Fibroblast of lung (primary cell): ENCODE data around the gene KRTAP9-4. TPM values are rescaled to one million over a fixed set of nuclear protein-coding genes. Genes with fewer than 3 reads are reported as not detected.

Experiments
- DNase-seq, 2 donors: peaks; one replicate each; pipeline versions ENCODE4 v3.0.0 to v3.0.0-alpha.2; 2010; ENCODE audit warnings: low read depth in 2 of 2
- H2AFZ ChIP-seq: 2 replicates; pipeline ENCODE4 v1.5.1; 2012; ENCODE audit warnings: low read length, control low read depth, inconsistent platforms
- H3K27ac ChIP-seq: 2 replicates; pipeline ENCODE4 v1.5.1; 2011; ENCODE audit warnings: low read length, control low read depth; ENCODE audit not compliant: insufficient read depth
- H3K27me3 ChIP-seq: 2 replicates; pipeline ENCODE4 v1.5.1; 2011; ENCODE audit warnings: mild to moderate bottlenecking, low read length; ENCODE audit not compliant: control insufficient read depth, insufficient read depth
- H3K36me3 ChIP-seq: 2 replicates; pipeline ENCODE4 v1.5.1; 2011; ENCODE audit warnings: low read length; ENCODE audit not compliant: control insufficient read depth, insufficient read depth
- H3K4me1 ChIP-seq: 2 replicates; pipeline ENCODE4 v1.5.1; 2011; ENCODE audit warnings: low read length; ENCODE audit not compliant: control insufficient read depth, insufficient read depth; ENCODE audit errors: extremely low read depth
- H3K4me2 ChIP-seq: 2 replicates; pipeline ENCODE4 v1.5.1; 2011; ENCODE audit warnings: low read length, control low read depth; ENCODE audit not compliant: insufficient read depth; ENCODE audit errors: extremely low read depth
- H3K4me3 ChIP-seq, 4 experiments: fragments of 200-600 bp in 1 of 4; sonication (generic) in 1 of 4; replicated peaks in 1 of 4; 2 replicates each; pipeline ENCODE4 v1.5.1; 2011 to 2016; ENCODE audit warnings: low read length in 4 of 4, low read depth in 3 of 4, mild to moderate bottlenecking in 3 of 4, control low read depth in 2 of 4, inconsistent platforms in 1 of 4, mixed read lengths in 1 of 4; ENCODE audit not compliant: insufficient read depth in 1 of 4; ENCODE audit errors: control extremely low read depth in 1 of 4
- H3K79me2 ChIP-seq: 2 replicates; pipeline ENCODE4 v1.5.1; 2012; ENCODE audit warnings: mild to moderate bottlenecking, low read length, inconsistent platforms; ENCODE audit not compliant: control insufficient read depth, insufficient read depth
- H3K9ac ChIP-seq: 2 replicates; pipeline ENCODE4 v1.5.1; 2011; ENCODE audit warnings: mild to moderate bottlenecking, low read length, control low read depth; ENCODE audit not compliant: insufficient read depth
- H3K9me3 ChIP-seq: 2 replicates; pipeline ENCODE4 v1.5.1; 2012; ENCODE audit warnings: low read depth, low read length; ENCODE audit not compliant: control insufficient read depth, insufficient read depth
- H4K20me1 ChIP-seq: 2 replicates; pipeline ENCODE4 v1.5.1; 2011; ENCODE audit warnings: low read length; ENCODE audit not compliant: control insufficient read depth, insufficient read depth; ENCODE audit errors: extremely low read depth
- EZH2 ChIP-seq: IDR thresholded peaks from 2 replicates; pipeline ENCODE4 v1.5.1; 2012; ENCODE audit warnings: low read length, control low read depth, mild to moderate bottlenecking; ENCODE audit errors: missing control alignments
- polyA plus RNA-seq, 2 donors: library from polyadenylated mRNA; depleted of rRNA in 1 of 2; stranded (reverse) in 1 of 2; unstranded in 1 of 2; fragments of >200 nt; gene quantifications; 2 replicates each; pipeline ENCODE4 v1.2.1, GENCODE V29; 2011 to 2012; ENCODE audit warnings: missing spikeins in 1 of 2
- total RNA-seq: library from RNA; depleted of rRNA; stranded (reverse); fragments of >200 nt; gene quantifications from 2 replicates; pipeline ENCODE4 v1.2.1, GENCODE V29; 2014
- TF ChIP-seq, protein P1 (sequence below), 2 donors: IDR thresholded peaks in 1 of 2; conservative IDR thresholded peaks in 1 of 2; 1 replicate in 1 of 2; 2 replicates in 1 of 2; pipeline ENCODE4 v1.5.1; 2011 to 2012; ENCODE audit warnings: low read length in 2 of 2, control low read depth in 1 of 2, inconsistent platforms in 1 of 2, low read depth in 1 of 2, mild to moderate bottlenecking in 1 of 2

The KRTAP9-4 gene
- total and polyA plus RNA-seq, 2 donors (not counting 1 experiment from before 2014, with no cell fraction given): not detected

DNA sequence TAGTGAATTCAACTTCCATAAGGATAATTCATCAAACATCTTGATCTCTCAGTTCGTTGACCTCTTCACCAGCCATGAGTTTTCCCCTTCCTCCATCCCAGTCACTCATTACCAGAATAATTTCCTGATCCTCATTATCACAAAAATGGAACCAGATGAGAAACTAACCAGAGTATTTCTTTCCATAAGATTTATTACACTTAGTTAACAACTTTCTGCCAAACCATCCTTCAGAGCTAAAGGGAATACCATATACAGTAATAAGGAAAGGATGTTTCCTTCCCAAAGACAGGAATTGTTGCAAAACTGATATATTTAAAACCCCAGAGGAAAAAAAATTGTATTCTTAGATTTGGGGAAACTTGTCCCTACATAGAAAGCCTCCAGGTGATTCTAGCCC is 44.5 kb downstream of the KRTAP9-4 start:
- H3K9me3 ChIP-seq: no peaks in the 10 kb centered on the region
- no peaks in the 10 kb centered on the region for H3K79me2 ChIP-seq
- no peaks in the 10 kb centered on the region for H4K20me1 ChIP-seq
- H3K36me3 ChIP-seq: no peaks in the 10 kb centered on the region
- H3K4me1 ChIP-seq: no peaks in the 10 kb centered on the region
- no peak overlapping the region for H3K4me2 ChIP-seq
- no peak for DNase-seq
- TF ChIP-seq, protein P1, sequence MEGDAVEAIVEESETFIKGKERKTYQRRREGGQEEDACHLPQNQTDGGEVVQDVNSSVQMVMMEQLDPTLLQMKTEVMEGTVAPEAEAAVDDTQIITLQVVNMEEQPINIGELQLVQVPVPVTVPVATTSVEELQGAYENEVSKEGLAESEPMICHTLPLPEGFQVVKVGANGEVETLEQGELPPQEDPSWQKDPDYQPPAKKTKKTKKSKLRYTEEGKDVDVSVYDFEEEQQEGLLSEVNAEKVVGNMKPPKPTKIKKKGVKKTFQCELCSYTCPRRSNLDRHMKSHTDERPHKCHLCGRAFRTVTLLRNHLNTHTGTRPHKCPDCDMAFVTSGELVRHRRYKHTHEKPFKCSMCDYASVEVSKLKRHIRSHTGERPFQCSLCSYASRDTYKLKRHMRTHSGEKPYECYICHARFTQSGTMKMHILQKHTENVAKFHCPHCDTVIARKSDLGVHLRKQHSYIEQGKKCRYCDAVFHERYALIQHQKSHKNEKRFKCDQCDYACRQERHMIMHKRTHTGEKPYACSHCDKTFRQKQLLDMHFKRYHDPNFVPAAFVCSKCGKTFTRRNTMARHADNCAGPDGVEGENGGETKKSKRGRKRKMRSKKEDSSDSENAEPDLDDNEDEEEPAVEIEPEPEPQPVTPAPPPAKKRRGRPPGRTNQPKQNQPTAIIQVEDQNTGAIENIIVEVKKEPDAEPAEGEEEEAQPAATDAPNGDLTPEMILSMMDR (conservative IDR thresholded peaks at IDR 0.05 in 1 of 2, IDR thresholded peaks at IDR 0.05 in 1 of 2; ENCODE audit: low read depth in 1 of 2, low read length in 2 of 2): no peak
- TF ChIP-seq EZH2: no peak
- H3K9ac ChIP-seq: no peak overlapping the region
- no peak overlapping the region for H3K4me3 ChIP-seq
- no peaks in the 10 kb centered on the region for H3K27me3 ChIP-seq
- H3K27ac ChIP-seq: no peak overlapping the region
- H2AFZ ChIP-seq: no peak overlapping the region

DNA sequence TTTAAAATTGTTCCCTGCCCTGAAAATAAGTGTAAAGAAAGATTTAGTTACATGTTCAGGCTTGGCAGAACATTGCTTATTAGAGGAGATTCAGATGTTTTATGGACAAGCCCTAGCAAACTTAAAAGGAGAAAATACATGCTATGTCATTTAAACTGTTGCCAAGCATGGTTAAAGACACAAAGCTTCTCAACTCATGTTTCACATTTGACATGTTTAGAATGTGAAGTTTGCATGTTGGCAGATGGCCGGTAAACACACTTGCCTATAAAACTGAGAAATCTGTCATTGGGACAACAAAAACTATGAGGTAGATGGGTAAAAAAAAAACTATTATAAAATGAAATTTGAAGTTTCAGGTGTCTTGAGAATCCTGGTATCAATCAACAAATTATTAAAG is 47.4 kb downstream of the KRTAP9-4 start:
- no peak overlapping the region for H2AFZ ChIP-seq

DNA sequence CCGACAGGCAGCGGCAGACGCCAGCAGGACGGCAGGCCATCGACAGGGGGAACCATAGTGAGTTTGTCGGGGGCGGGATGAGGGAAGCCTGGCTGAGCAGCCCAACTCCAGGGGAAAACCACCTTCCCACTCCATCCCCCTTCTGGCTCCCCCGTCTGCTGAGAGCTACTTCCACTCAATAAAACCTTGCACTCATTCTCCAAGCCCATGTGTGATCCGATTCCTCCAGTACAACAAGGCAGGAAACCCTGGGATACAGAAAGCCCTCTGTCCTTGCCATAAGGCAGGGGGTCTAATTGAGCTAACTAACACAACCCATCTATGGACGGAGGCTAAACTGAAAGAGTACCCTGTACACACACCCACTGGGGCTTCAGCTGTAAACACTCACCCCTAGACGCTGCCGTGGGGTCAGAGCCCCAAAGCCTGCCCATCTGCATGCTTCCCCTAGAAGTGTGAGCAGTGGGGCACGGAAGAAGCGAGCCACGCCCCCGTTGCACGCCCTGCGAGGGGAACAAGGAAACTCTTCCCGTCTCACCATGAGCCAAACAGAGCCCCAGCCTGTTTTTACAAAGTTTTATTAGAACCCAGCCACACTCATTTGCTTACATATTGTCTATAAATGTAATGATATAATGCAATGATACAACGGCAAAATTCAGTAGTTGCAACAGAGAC is 49.1 kb downstream of the KRTAP9-4 start:
- no peak overlapping the region for H3K4me3 ChIP-seq
- no peak overlapping the region for H2AFZ ChIP-seq
- H3K27ac ChIP-seq: no peak overlapping the region
- no peaks in the 10 kb centered on the region for H4K20me1 ChIP-seq
- H3K27me3 ChIP-seq: peaks cover 10% of the 10 kb centered on the region
- DNase-seq: no peak
- H3K4me2 ChIP-seq: no peak overlapping the region
- H3K9me3 ChIP-seq: no peaks in the 10 kb centered on the region
- H3K4me1 ChIP-seq: no peaks in the 10 kb centered on the region
- TF ChIP-seq EZH2: no peak
- TF ChIP-seq, protein P1 (conservative IDR thresholded peaks at IDR 0.05 in 1 of 2, IDR thresholded peaks at IDR 0.05 in 1 of 2; ENCODE audit: low read depth in 1 of 2, low read length in 2 of 2): no peak
- no peaks in the 10 kb centered on the region for H3K79me2 ChIP-seq
- H3K36me3 ChIP-seq: no peaks in the 10 kb centered on the region
- H3K9ac ChIP-seq: no peak overlapping the region

More for the DNA sequence above, 47.4 kb downstream of the KRTAP9-4 start:
- H3K27ac ChIP-seq: no peak overlapping the region
- no peaks in the 10 kb centered on the region for H3K79me2 ChIP-seq
- H4K20me1 ChIP-seq: no peaks in the 10 kb centered on the region
- no peaks in the 10 kb centered on the region for H3K27me3 ChIP-seq
- TF ChIP-seq EZH2: no peak
- no peaks in the 10 kb centered on the region for H3K36me3 ChIP-seq
- H3K9ac ChIP-seq: no peak overlapping the region
- no peak overlapping the region for H3K4me2 ChIP-seq
- no peaks in the 10 kb centered on the region for H3K4me1 ChIP-seq
- no peak overlapping the region for H3K4me3 ChIP-seq
- no peaks in the 10 kb centered on the region for H3K9me3 ChIP-seq
- DNase-seq: no peak

Other genes starting within 250 kb of the KRTAP9-4 start
Only the 30 nearest of the 41 such genes appear.
- not detected in 2 replicates for gene KRTAP2-3, start 189.6 kb upstream of the KRTAP9-4 start, total RNA-seq
- gene KRTAP2-3, start 189.6 kb upstream of the KRTAP9-4 start, polyA plus RNA-seq: 0.84 and 2.6 TPM in 2 replicates
- gene KRTAP2-4, start 183.8 kb upstream of the KRTAP9-4 start, total RNA-seq: not detected in 2 replicates
- not detected in 2 replicates for gene KRTAP2-4, start 183.8 kb upstream of the KRTAP9-4 start, polyA plus RNA-seq
- not detected in 2 replicates for gene KRTAP4-7, start 165.5 kb upstream of the KRTAP9-4 start, total RNA-seq
- gene KRTAP4-7, start 165.5 kb upstream of the KRTAP9-4 start, polyA plus RNA-seq: not detected in 2 replicates
- gene KRTAP4-8, start 151.5 kb upstream of the KRTAP9-4 start, total RNA-seq: not detected in 2 replicates
- gene KRTAP4-8, start 151.5 kb upstream of the KRTAP9-4 start, polyA plus RNA-seq: not detected in 2 replicates
- gene KRTAP4-16, start 147.5 kb upstream of the KRTAP9-4 start, total RNA-seq: not detected in 2 replicates
- gene KRTAP4-16, start 147.5 kb upstream of the KRTAP9-4 start, polyA plus RNA-seq: not detected in 2 replicates
- not detected in 2 replicates for gene KRTAP4-9, start 144.3 kb upstream of the KRTAP9-4 start, total RNA-seq
- gene KRTAP4-9, start 144.3 kb upstream of the KRTAP9-4 start, polyA plus RNA-seq: not detected in 2 replicates
- gene KRTAP4-11, start 131.3 kb upstream of the KRTAP9-4 start, total RNA-seq: not detected in 2 replicates
- gene KRTAP4-11, start 131.3 kb upstream of the KRTAP9-4 start, polyA plus RNA-seq: not detected in 2 replicates
- not detected in 2 replicates for gene KRTAP4-12, start 125.5 kb upstream of the KRTAP9-4 start, total RNA-seq
- gene KRTAP4-12, start 125.5 kb upstream of the KRTAP9-4 start, polyA plus RNA-seq: 0.23 TPM in 1 of 2 replicates, not detected in the other
- not detected in 2 replicates for gene KRTAP4-6, start 109.1 kb upstream of the KRTAP9-4 start, total RNA-seq
- gene KRTAP4-6, start 109.1 kb upstream of the KRTAP9-4 start, polyA plus RNA-seq: not detected in 2 replicates
- not detected in 2 replicates for gene KRTAP4-5, start 99.9 kb upstream of the KRTAP9-4 start, total RNA-seq
- not detected in 2 replicates for gene KRTAP4-5, start 99.9 kb upstream of the KRTAP9-4 start, polyA plus RNA-seq
- not detected in 2 replicates for gene KRTAP4-4, start 88.9 kb upstream of the KRTAP9-4 start, total RNA-seq
- gene KRTAP4-4, start 88.9 kb upstream of the KRTAP9-4 start, polyA plus RNA-seq: not detected in 2 replicates
- gene KRTAP4-3, start 81.5 kb upstream of the KRTAP9-4 start, total RNA-seq: not detected in 2 replicates
- not detected in 2 replicates for gene KRTAP4-3, start 81.5 kb upstream of the KRTAP9-4 start, polyA plus RNA-seq
- gene KRTAP4-2, start 71.5 kb upstream of the KRTAP9-4 start, total RNA-seq: not detected in 2 replicates
- not detected in 2 replicates for gene KRTAP4-2, start 71.5 kb upstream of the KRTAP9-4 start, polyA plus RNA-seq
- not detected in 2 replicates for gene KRTAP4-1, start 64.8 kb upstream of the KRTAP9-4 start, total RNA-seq
- gene KRTAP4-1, start 64.8 kb upstream of the KRTAP9-4 start, polyA plus RNA-seq: not detected in 2 replicates
- not detected in 2 replicates for gene KRTAP9-1, start 59.8 kb upstream of the KRTAP9-4 start, total RNA-seq
- gene KRTAP9-1, start 59.8 kb upstream of the KRTAP9-4 start, polyA plus RNA-seq: not detected in 2 replicates
- gene KRTAP9-2, start 23.0 kb upstream of the KRTAP9-4 start, total RNA-seq: not detected in 2 replicates
- gene KRTAP9-2, start 23.0 kb upstream of the KRTAP9-4 start, polyA plus RNA-seq: not detected in 2 replicates
- not detected in 2 replicates for gene KRTAP9-3, start 17.2 kb upstream of the KRTAP9-4 start, total RNA-seq
- gene KRTAP9-3, start 17.2 kb upstream of the KRTAP9-4 start, polyA plus RNA-seq: not detected in 2 replicates
- gene KRTAP9-8, start 11.7 kb upstream of the KRTAP9-4 start, total RNA-seq: not detected in 2 replicates
- not detected in 2 replicates for gene KRTAP9-8, start 11.7 kb upstream of the KRTAP9-4 start, polyA plus RNA-seq
- gene KRTAP9-9, start 5.7 kb downstream of the KRTAP9-4 start, total RNA-seq: not detected in 2 replicates
- gene KRTAP9-9, start 5.7 kb downstream of the KRTAP9-4 start, polyA plus RNA-seq: not detected in 2 replicates
- not detected in 2 replicates for gene KRTAP9-6, start 15.7 kb downstream of the KRTAP9-4 start, total RNA-seq
- not detected in 2 replicates for gene KRTAP9-6, start 15.7 kb downstream of the KRTAP9-4 start, polyA plus RNA-seq
- not detected in 2 replicates for gene KRTAP9-7, start 26.0 kb downstream of the KRTAP9-4 start, total RNA-seq
- not detected in 2 replicates for gene KRTAP9-7, start 26.0 kb downstream of the KRTAP9-4 start, polyA plus RNA-seq
- not detected in 2 replicates for gene KRTAP29-1, start 53.2 kb downstream of the KRTAP9-4 start, total RNA-seq
- gene KRTAP29-1, start 53.2 kb downstream of the KRTAP9-4 start, polyA plus RNA-seq: not detected in 2 replicates
- gene KRTAP16-1, start 59.6 kb downstream of the KRTAP9-4 start, total RNA-seq: not detected in 2 replicates
- not detected in 2 replicates for gene KRTAP16-1, start 59.6 kb downstream of the KRTAP9-4 start, polyA plus RNA-seq
- not detected in 2 replicates for gene KRTAP17-1, start 66.0 kb downstream of the KRTAP9-4 start, total RNA-seq
- not detected in 2 replicates for gene KRTAP17-1, start 66.0 kb downstream of the KRTAP9-4 start, polyA plus RNA-seq
- gene KRT33A, start 101.1 kb downstream of the KRTAP9-4 start, total RNA-seq: not detected in 2 replicates
- gene KRT33A, start 101.1 kb downstream of the KRTAP9-4 start, polyA plus RNA-seq: not detected in 2 replicates
- not detected in 2 replicates for gene KRT33B, start 120.1 kb downstream of the KRTAP9-4 start, total RNA-seq
- not detected in 2 replicates for gene KRT33B, start 120.1 kb downstream of the KRTAP9-4 start, polyA plus RNA-seq
- under 0.01 TPM in 1 of 2 replicates, not detected in the other for gene KRT34, start 132.6 kb downstream of the KRTAP9-4 start, total RNA-seq
- gene KRT34, start 132.6 kb downstream of the KRTAP9-4 start, polyA plus RNA-seq: 0.45 and 1.00 TPM in 2 replicates
- gene KRT31, start 147.9 kb downstream of the KRTAP9-4 start, total RNA-seq: not detected in 2 replicates
- gene KRT31, start 147.9 kb downstream of the KRTAP9-4 start, polyA plus RNA-seq: not detected in 2 replicates
- gene KRT37, start 174.9 kb downstream of the KRTAP9-4 start, total RNA-seq: not detected in 2 replicates
- not detected in 2 replicates for gene KRT37, start 174.9 kb downstream of the KRTAP9-4 start, polyA plus RNA-seq
- gene KRT38, start 191.3 kb downstream of the KRTAP9-4 start, total RNA-seq: under 0.01 TPM in 1 of 2 replicates, not detected in the other
- gene KRT38, start 191.3 kb downstream of the KRTAP9-4 start, polyA plus RNA-seq: 0.02 and 0.07 TPM in 2 replicates